Measurements from ENCODE around the gene EIF1.

GRCh38 chr17:41730479-41730878 is 41.8 kb downstream of the EIF1 start:
- TF ChIP-seq CTCF (IDR thresholded peaks at IDR 0.05 in 8 of 11, conservative IDR thresholded peaks at IDR 0.05 in 3 of 11): no peak
- TF ChIP-seq POLR2A (IDR thresholded peaks at IDR 0.05): no peak
- no peak for TF ChIP-seq POLR2AphosphoS5 (IDR thresholded peaks at IDR 0.05)
